A549 (cell line): ENCODE results near the gene TNNT2.

Experiments
- ATOH8 ChIP-seq: fragments of 250-450 bp; sonication (Bioruptor Pico); IDR thresholded peaks from 2 replicates; pipeline ENCODE4 v1.5.0; 2020; ENCODE audit warnings: low read depth, mild to moderate bottlenecking, moderate library complexity
- CHD2 ChIP-seq: fragments of 150-350 bp; IDR thresholded peaks from 2 replicates; pipeline ENCODE4 v1.6.1; 2014; ENCODE audit warnings: low read length; ENCODE audit not compliant: partially characterized antibody
- CTCF ChIP-seq: fragments of >200 bp; sonication (Bioruptor Twin); formaldehyde crosslinking; IDR thresholded peaks from 3 replicates; pipeline ENCODE4 v1.5.1; 2016
- EHMT2 ChIP-seq: fragments of 200-600 bp; sonication (generic); IDR thresholded peaks from 2 replicates; pipeline ENCODE4 v1.6.1; 2016; ENCODE audit warnings: antibody characterized with exemption, low read depth, mild to moderate bottlenecking, moderate library complexity
- HDAC2 ChIP-seq: fragments of 200-600 bp; sonication (generic); IDR thresholded peaks from 2 replicates; pipeline ENCODE4 v1.6.1; 2016
- HOXA7 ChIP-seq: fragments of 250-450 bp; sonication (Bioruptor Pico); IDR thresholded peaks from 2 replicates; pipeline ENCODE4 v1.5.0; 2020; ENCODE audit warnings: mild to moderate bottlenecking, moderate library complexity
- MAX ChIP-seq: IDR thresholded peaks from 2 replicates; pipeline ENCODE4 v1.6.1; 2012
- MAZ ChIP-seq: fragments of 150-350 bp; IDR thresholded peaks from 2 replicates; pipeline ENCODE4 v1.6.1; 2014; ENCODE audit warnings: antibody characterized with exemption, low read depth, low read length, borderline replicate concordance
- POLR2A ChIP-seq: IDR thresholded peaks from 2 replicates; pipeline ENCODE4 v1.6.1; 2012; ENCODE audit warnings: mild to moderate bottlenecking, low read length
- RAD21 ChIP-seq, 2 experiments: fragments of >200 bp in 1 of 2; sonication (Bioruptor Twin) in 1 of 2; formaldehyde crosslinking in 1 of 2; IDR thresholded peaks in 1 of 2; conservative IDR thresholded peaks in 1 of 2; 2 replicates in 1 of 2; 3 replicates in 1 of 2; pipeline ENCODE4 v1.6.1; 2012 to 2018; ENCODE audit warnings: inconsistent platforms in 1 of 2
- RFX5 ChIP-seq: fragments of 450-650 bp; IDR thresholded peaks from 2 replicates; pipeline ENCODE4 v1.7.1; 2014; ENCODE audit warnings: antibody characterized with exemption, mild to moderate bottlenecking, moderate library complexity
- RNF2 ChIP-seq: fragments of 200-600 bp; sonication (generic); IDR thresholded peaks from 2 replicates; pipeline ENCODE4 v1.6.1; 2016; ENCODE audit warnings: low read depth, mild to moderate bottlenecking, antibody characterized with exemption, moderate library complexity, borderline replicate concordance
- ZFP36 ChIP-seq: fragments of 450-650 bp; IDR thresholded peaks from 2 replicates; pipeline ENCODE4 v1.6.1; 2014; ENCODE audit warnings: borderline replicate concordance; ENCODE audit not compliant: partially characterized antibody

GRCh38 chr1:201391225-201391624, 13.7 kb upstream of the TNNT2 start:
- TF ChIP-seq POLR2A: no peak
- no peak for TF ChIP-seq CTCF
- TF ChIP-seq MAX: no peak
- no peak for TF ChIP-seq MAZ
- TF ChIP-seq RFX5: no peak
- no peak for TF ChIP-seq RAD21 (conservative IDR thresholded peaks at IDR 0.05 in 1 of 2, IDR thresholded peaks at IDR 0.05 in 1 of 2)
- TF ChIP-seq EHMT2: no peak
- TF ChIP-seq HDAC2: no peak
- no peak for TF ChIP-seq ATOH8 (CRISPR knock-in tag)
- no peak for TF ChIP-seq CHD2
- no peak for TF ChIP-seq RNF2
- TF ChIP-seq ZFP36: no peak
- no peak for TF ChIP-seq HOXA7 (CRISPR knock-in tag)
